Left hindlimb (tissue), 1 donor: Measurements from ENCODE around the gene NALF2.

ENCODE experiments used
- DNase-seq: peaks from one replicate; pipeline ENCODE4 v3.0.0-alpha.2; 2018

Gene NALF2

DNA sequence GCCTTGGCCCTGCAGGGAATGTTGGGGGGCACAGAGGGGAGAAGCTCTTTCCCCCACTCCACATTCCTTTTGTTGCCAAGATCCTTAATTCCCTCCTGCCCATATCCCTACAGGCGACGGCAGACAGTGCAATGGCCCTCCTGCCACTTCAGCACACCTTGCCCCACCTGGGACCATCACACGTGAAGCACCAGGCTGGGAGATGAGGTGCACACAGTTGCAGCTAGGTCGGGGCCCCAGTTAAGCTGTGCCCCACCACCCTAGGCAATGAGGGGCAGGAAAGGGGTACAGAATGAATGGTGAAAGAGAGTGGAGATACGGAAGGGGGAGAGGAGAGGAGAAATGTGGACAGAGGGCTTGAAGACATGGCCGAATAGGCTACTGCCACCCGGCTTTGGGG lies 26.2 kb downstream of the NALF2 start:
- DNase-seq = no peak

DNA sequence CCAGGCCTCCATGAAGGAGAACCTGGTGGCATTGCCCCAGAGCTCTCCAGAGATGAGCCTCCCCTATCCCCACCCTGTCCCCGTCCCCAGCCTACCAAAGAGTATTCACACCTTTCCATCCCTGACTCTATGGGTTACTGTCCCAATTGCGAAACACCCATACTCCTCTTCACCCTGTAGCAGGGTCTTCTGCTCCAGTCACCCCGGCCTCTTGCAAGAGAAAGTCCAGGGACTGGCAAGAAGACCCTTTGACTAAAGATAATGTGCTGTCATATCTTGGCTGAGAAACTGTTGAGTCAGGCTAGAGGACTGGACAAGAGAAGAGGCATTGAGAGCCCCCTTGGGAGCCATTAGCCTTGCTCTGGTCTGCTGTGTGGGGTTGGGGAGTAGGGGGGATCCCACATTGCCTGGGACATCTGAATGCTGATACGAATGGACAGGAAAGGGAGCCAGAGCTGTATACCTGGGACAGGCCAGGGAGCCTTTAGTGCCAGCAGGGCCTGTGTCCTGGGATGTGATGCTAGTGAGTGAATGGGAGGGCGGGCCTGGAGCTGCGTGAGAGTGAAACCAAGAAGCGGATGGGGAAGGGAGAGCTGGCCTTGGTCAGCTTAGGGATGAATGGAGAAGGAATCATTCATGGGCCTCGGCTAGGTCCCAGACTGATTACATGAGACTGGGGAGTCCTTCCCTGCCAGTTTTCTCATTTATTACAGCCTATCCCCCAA lies 27.1 kb downstream of the NALF2 start:
- no peak for DNase-seq

DNA sequence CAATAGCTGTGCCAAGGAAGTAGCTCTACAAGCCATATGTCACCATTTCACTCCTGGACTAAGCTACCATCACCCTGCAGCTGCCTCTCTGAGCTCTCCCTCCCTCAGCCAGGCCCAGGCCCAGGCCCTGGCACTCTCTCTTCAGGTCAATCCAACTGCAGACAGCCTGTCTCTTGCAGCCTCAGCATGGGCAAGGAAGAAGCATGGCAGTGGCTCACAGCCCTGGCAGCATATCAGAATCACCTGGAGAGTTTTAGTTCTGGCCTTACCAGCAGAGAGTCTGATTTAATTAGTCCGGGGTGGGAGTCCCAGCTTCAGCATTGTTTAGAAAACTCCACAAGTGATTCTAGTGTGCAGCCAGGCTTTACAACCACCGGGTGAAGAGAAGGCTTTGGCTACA lies 31.5 kb downstream of the NALF2 start:
- no peak for DNase-seq

DNA sequence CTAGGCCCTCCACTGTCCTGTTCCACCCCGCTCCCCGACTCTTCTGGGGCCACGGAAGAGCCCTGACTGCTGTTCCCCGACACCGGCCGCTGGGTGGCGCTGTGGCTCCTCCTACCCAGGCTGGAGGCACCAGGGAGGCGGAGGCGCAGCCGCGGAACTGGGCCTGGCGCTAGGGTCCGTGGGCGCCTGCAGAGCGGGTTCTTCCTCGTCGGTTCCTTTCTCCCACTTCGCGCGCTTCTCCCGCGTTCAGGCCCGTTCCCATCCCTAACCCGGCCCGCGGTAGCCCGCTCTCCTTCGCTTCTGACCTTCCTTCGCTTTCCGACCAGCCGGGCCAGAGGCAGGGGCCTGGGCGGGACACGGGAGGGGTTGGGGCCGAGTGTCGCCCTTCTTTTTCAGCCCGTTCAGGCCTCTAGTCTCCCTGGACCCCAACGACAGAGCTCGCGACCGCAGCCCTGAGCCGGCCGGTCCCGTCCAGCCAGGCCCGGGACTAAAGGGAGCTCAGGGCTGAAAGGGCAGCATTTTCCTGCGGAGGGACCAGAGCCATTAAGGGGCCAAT lies 34.3 kb downstream of the NALF2 start:
- DNase-seq = peak; percentile 78

DNA sequence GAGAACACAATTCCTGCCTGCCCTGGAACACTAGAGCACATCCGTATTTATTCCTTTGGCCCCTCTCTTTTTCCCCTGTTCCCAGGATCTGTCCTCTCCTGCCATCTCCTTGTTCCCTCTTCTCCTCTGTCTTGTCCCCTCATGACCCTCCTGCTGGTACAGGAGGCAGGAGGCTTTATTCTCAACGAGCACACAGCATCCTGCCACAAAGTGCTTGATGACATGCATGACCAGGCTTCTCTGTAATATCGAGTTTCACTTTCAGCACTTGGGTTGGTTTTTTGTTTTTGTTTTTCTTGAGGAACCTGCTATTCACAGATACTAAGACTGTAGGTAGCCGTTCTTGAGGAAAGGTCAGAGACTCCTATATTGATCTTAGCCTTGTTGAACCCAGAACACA lies 35.3 kb downstream of the NALF2 start:
- DNase-seq = no peak

DNA sequence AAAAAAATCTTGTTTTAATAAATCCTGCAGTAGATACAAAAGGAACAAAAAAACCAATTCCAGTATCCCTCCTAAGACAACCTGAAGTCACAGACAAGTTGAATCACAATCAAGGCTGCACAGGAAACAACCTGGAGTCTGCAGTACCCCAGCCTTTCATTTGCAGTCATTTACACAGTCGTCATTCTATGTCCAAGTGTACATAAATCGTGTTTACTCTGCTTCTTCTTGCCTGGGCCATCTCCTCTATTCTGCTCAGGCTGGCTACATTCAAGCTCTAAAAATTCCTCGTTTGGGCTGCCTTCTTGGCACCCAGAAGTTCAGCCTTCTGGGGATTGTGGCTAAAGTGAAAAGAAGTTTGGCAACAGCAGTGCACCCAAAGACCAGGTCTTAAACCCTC lies 37.8 kb downstream of the NALF2 start:
- no peak for DNase-seq

DNA sequence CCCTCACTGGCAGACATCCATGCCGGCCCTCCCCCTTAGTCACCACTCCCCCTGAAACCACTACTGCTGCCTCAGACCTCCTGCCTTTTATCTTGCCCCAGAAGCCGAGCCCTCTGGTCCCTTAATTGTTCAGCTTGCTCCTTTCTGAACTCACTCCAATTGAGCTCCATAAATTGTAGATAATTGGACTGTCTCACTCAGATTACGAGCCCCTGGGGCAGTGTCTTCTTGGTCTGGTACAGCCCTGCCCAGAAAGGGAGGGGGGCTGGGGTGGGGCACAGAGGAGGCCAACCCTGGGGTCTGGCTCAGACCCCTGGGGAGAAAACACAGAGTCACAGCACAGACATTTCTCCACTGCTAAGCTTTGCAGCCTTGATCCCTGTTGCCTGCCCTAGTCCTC lies 39.4 kb downstream of the NALF2 start:
- DNase-seq = no peak

DNA sequence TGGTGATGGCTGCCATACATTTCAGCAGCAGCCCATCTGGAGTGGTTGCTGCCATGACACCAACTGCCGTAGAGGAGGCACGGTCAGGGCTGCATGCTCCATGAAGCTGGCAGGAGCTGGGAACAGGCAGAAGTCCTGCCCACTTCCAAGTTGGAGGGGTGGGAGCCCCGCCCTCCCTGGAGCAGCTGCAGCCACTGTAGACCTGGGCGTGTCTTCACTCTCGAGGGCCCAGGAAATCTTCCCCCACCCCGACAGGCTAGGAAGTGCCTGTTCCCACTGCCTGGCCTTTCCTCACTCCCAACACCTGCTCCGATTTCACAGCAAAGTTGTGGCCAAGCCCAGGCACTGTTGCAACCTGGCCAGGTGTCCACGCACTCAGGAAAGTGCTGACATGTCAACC lies 42.3 kb downstream of the NALF2 start:
- DNase-seq = no peak

DNA sequence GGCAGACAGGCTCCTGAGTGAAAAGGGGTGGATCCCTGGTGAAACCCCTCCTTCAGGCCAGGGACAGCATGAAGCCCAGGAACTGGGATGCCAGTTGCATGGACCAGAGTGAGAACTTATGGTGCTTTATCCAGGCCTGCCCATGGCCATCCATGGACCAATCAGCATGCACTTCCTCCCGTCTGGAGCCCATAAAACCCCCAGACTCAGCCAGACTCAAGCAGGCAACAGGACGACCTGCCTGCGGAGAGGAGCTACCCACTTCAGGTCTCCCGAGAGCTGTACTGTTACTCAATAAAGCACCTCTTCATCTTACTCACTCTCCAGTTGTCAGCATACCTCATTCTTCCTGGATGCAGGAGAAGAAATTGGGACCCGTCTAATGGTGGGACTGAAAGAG lies 42.9 kb downstream of the NALF2 start:
- no peak for DNase-seq

DNA sequence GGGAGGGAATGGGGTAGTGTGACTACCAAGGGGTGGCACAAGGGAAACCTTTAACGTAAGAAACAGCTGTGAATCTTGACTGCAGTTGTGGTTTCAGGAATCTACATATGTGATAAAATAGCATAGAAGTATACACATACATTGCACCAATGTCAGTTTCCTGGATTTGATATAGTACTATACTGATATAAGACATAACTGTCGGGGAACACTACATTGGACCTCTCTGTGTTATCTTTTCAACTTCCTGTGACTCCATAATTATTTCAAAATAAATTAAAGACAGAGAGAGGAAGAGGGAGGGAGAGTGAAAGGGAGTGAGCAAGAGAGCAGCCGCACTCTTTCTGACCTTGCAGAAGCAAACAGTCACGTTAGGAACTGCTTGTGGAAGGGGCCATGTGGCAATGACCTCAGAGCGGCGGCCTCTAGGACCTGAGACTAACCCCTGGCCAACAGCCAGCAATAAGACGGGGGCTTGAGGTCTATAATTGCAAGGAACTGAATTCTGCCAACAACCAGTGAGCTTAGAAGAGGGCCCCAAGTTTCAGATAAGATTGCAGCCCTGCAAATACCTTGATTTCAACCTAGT lies 47.4 kb downstream of the NALF2 start:
- no peak for DNase-seq

DNA sequence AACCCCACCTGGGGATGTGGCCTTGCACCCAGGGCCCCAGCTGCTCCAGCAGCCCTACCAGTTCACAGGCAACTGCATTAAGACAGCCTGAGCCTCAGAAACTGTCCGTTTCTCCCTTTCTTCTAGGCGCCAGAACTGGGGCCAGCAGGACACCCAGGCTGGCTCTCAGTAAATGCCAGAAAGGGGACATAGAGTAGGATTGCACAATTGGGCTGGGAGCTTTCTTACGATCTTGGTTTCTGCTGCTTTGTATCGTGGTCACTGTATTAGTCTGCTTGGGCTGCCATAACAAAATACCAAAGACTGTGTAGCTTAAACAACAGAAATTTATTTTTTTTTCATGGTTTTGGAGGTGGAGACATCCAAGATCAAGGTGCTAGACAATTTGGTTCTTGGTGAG lies 48.4 kb downstream of the NALF2 start:
- no peak for DNase-seq
